NCI-H2227 treated with DMSO at 0.1 percent for 48 hours (cell line): ENCODE data around the gene ADAMTS20.

Experiments used
- DNase-seq: peaks from one replicate; lab custom pipeline; 2025; lab: John Stamatoyannopoulos, UW

The ADAMTS20 gene

GRCh38 chr12:43480591-43480990, 71.4 kb downstream of the ADAMTS20 start:
- DNase-seq, result no peak

DNA sequence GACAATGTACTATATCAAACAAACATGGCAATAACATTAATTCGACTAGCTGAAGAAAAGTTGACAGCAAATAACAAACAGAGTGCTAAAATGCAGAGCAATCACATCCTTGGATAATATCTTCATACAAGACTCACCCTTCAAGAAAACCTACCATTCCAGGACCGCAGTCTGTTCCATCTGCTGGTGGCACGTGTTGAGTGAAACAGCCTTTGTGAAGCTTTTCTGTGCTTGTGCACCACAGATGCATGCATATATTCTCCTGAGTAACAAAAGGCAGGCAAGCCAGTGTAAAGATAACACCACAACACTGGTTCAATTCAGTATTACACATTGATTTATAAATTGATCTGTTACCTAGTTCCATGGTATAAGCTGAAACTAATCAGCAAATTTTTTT, 89.3 kb downstream of the ADAMTS20 start:
- no peak for DNase-seq

GRCh38 chr12:43462080-43462479, 89.9 kb downstream of the ADAMTS20 start:
- DNase-seq, result no peak

DNA sequence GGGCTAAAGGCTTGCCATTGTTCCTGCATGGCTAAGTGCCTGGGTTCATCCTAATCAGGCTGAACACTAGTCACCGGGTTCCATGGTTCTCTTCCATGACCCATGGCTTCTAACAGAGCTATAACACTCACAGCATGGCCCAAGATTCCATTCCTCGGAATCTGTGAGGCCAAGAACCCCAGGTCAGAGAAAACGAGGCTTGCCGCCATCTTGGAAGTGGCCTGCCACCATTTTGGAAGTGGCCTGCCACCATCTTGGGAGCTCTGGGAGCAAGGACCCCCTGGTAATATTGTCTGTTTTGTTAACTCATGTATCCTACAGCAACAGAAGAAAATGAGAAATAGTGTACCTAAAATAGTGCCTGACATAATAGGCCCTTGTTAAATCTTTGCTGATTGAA, 92.7 kb downstream of the ADAMTS20 start:
- no peak for DNase-seq

- no peak for DNase-seq
These were observed 98.2 kb downstream of the ADAMTS20 start for GRCh38 chr12:43453761-43454160.

- no peak for DNase-seq
These were observed 107.0 kb downstream of the ADAMTS20 start for GRCh38 chr12:43444940-43445564.

GRCh38 chr12:43436597-43436996, 115.4 kb downstream of the ADAMTS20 start:
- no peak for DNase-seq

- DNase-seq, result no peak
These were observed 117.4 kb downstream of the ADAMTS20 start for GRCh38 chr12:43434614-43435013.

GRCh38 chr12:43428088-43428600, 123.9 kb downstream of the ADAMTS20 start:
- no peak for DNase-seq

DNA sequence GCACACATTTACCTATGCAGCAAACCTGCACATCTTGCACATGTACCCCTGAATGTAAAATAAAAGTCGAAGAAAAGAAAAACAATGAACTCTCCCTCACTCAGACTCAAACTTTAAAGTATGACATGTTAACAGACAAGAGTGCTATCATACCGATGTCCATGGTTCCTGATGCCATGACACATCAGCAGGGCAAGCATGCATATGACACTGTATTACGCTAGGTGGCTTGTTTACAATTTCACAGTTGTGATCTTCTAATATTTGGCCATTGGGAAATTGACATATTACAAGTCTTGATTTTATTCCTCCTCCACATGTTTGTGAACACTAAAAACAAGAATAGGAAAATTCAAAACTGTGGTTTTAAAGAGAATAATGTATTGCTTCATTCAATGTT, 126.6 kb downstream of the ADAMTS20 start:
- DNase-seq, result no peak

GRCh38 chr12:43416981-43417380, 135.0 kb downstream of the ADAMTS20 start:
- DNase-seq, result no peak

DNA sequence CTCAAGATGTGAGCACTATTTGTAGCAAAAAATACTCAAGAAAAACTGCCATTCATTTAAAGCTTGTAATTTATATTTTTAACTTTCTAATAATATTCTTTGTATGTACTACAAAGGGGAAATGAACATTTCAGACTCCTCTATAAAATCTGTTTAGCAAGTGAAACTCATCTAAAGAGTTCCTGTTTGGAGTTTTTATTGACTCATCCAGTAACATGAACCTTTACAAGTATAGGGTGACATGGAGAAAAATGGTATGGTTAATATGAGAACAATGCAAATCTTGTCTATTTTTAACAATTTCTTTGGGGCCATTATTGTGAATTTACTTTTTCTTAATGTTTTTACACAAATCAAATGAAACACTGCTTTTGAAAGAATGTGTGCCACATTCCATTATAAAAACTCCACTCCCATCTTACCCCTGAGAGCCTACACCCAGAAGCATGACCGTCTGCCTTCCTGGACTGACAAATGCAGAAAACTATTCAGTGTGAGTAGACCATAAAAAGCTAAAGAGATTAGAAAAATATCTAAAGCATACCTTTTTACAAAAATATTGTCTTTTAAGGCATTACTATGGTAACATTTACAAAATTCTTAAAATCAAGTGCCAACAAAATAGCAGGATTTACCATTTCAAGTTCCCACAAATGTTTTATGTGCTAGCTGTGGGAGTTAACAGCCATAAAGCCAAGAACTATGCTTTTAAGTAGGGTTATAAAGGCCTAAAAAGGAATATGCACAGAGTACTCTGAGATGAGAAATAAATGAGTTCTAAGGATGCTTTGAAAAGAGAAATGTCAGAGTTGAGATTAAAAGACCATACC, 144.0 kb downstream of the ADAMTS20 start:
- no peak for DNase-seq

GRCh38 chr12:43406801-43407200, 145.2 kb downstream of the ADAMTS20 start:
- no peak for DNase-seq

GRCh38 chr12:43402436-43402835, 149.6 kb downstream of the ADAMTS20 start:
- no peak for DNase-seq

- no peak for DNase-seq
These were observed 150.9 kb downstream of the ADAMTS20 start for GRCh38 chr12:43401096-43401495.

- no peak for DNase-seq
These were observed 155.3 kb downstream of the ADAMTS20 start for GRCh38 chr12:43396671-43397070.

GRCh38 chr12:43392116-43392515, 159.9 kb downstream of the ADAMTS20 start:
- DNase-seq, result no peak

- no peak for DNase-seq
These were observed 170.1 kb downstream of the ADAMTS20 start for GRCh38 chr12:43381879-43382278.

DNA sequence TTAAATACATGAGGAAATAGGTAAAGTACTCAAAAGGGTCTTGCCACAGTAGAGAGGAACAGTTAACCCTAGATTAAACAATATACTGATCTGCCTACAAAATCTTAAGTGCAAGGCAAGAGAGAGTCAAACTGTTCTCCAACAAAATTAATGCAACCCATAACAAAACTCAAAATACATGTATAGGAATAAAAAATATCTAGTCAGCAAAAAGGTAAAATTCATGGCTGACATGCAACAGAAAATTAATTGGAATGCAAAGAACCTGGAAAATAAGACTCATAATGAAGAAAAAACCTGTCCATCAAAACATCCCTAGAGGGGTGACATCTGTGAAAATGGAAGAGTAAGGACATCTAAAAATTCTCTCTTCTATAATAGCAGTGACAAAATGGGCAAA, 173.6 kb downstream of the ADAMTS20 start:
- DNase-seq, result no peak

- DNase-seq, result no peak
These were observed 181.7 kb downstream of the ADAMTS20 start for GRCh38 chr12:43370263-43370662.

GRCh38 chr12:43362910-43363694, 188.9 kb downstream of the ADAMTS20 start:
- no peak for DNase-seq

DNA sequence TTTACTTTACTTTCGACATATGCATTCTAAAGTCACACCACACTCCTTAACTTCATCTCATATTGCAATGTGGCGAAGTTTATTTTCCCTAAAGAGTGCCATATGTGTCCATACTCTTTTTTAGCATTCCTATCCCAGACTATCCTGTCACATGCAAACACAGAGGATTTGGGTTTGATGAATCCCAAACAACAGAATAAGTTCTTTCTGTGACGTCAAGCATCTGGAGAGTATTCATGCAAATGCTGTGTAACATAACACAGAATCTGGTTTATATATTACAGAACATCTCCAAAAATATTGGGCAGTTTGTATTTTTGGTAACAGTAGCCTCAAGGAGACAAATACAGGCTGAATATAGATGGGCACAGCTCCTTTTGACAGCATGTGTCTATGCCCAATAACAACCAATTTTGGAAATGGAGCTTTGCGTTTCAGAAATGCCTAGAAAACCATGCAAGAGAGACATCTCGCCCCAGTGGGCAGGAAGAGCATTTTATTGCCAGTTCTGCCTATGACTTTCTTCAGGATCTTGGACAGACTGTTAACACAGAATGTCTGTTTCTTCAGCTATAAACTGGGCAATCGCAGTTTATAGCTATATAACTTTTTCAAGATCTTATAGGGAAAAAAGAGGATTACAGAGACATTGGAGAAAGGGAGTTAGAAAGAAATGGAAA, 190.8 kb downstream of the ADAMTS20 start:
- DNase-seq, result no peak
